Measurements from ENCODE around the gene RELCH. TPM values are rescaled to one million over a fixed set of nuclear protein-coding genes. Genes with fewer than 3 reads are reported as not detected.

Gene RELCH
- total and polyA plus RNA-seq, 4 donors = 11.6 to 69.2 (median 22.3) TPM

DNA sequence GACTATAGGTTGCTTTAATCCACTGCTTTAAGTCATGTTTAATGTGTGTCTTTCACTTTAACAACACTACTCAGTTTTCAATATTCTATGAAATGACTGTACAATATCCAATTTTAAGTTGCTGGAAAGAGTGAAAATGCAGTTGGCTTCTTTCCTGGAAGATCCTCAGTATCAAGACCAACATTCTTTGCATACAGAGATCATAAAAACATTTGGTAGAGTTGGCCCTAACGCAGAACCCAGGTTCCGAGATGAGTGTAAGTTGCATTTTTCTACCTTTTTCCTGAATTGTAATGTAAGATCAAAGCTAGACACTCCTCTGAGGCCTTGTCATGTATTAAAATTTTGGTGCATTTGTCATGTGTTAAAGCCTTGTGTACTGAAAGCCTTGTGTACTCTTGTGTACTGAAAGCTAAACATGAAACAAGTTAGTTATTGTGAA, 95.2 kb downstream of the RELCH start:
- Histone ChIP-seq H3K9me3 (ENCODE audit: control insufficient read depth in 4 of 4, insufficient read depth in 3 of 4, low read length in 3 of 4) (no peaks in the 10 kb centered on the region), H3K9ac (ENCODE audit: insufficient read depth in 1 of 2, low read length in 2 of 2) (no peak overlapping the region), H3K36me3 (ENCODE audit: control insufficient read depth in 4 of 4, insufficient read depth in 4 of 4, low read length in 4 of 4) (peaks cover 10 to 18% (median 11%) of the 10 kb centered on the region in 4 donors), H3K4me3 (no peak overlapping the region), H3K4me1 (ENCODE audit: control insufficient read depth in 5 of 5, insufficient read depth in 5 of 5, low read length in 5 of 5) (peaks cover 0 to 11% (median 0%) of the 10 kb centered on the region in 5 donors), H3K27ac (ENCODE audit: low read depth in 1 of 2, low read length in 1 of 2) (no peak overlapping the region), H3K27me3 (ENCODE audit: control insufficient read depth in 3 of 3, insufficient read depth in 3 of 3, low read length in 2 of 3) (no peaks in the 10 kb centered on the region)
- ATAC-seq (ENCODE audit: insufficient read depth, low FRiP score) = no peak
- TF ChIP-seq, protein P1, sequence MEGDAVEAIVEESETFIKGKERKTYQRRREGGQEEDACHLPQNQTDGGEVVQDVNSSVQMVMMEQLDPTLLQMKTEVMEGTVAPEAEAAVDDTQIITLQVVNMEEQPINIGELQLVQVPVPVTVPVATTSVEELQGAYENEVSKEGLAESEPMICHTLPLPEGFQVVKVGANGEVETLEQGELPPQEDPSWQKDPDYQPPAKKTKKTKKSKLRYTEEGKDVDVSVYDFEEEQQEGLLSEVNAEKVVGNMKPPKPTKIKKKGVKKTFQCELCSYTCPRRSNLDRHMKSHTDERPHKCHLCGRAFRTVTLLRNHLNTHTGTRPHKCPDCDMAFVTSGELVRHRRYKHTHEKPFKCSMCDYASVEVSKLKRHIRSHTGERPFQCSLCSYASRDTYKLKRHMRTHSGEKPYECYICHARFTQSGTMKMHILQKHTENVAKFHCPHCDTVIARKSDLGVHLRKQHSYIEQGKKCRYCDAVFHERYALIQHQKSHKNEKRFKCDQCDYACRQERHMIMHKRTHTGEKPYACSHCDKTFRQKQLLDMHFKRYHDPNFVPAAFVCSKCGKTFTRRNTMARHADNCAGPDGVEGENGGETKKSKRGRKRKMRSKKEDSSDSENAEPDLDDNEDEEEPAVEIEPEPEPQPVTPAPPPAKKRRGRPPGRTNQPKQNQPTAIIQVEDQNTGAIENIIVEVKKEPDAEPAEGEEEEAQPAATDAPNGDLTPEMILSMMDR (IDR thresholded peaks at IDR 0.05; ENCODE audit: control extremely low read depth, extremely low read depth) = no peak
- DNase-seq = peak in 2 of 3 donors; percentile 5 to 42
- WGBS, 2 donors = 84 to 94% methylated on average over 2 of the region's 2 CpGs

DNA sequence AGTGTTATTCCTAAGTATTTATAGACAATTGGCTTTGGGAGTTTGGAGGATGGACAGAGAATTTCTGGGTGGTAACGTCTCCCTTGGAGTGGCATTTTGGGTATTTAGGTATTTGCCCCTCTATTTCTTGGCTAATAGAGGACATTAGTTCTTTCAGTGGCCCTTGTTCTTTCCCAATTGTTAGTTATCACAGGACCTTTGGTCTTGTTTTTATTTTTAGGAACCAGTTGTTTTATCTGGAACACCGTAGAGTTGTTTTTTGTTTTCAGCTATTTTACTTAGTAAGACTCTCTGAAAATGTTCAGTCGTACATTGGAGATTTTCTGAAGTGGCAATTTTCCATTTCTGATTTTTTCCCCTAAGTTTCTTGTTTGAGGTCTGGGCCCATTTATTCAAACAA, 97.6 kb downstream of the RELCH start:
- no peak overlapping the region for H3K27ac ChIP-seq (ENCODE audit: low read depth in 1 of 2, low read length in 1 of 2)
- ATAC-seq (ENCODE audit: insufficient read depth, low FRiP score) (no peak), DNase-seq (no peak)
- TF ChIP-seq, protein P1 (IDR thresholded peaks at IDR 0.05; ENCODE audit: control extremely low read depth, extremely low read depth) = no peak
- H3K9me3 ChIP-seq (ENCODE audit: control insufficient read depth in 4 of 4, insufficient read depth in 3 of 4, low read length in 3 of 4) = no peaks in the 10 kb centered on the region
- H3K4me3 ChIP-seq = no peak overlapping the region
- peaks cover 0 to 11% (median 0%) of the 10 kb centered on the region in 5 donors for H3K4me1 ChIP-seq (ENCODE audit: control insufficient read depth in 5 of 5, insufficient read depth in 5 of 5, low read length in 5 of 5)
- no peak overlapping the region for H3K9ac ChIP-seq (ENCODE audit: insufficient read depth in 1 of 2, low read length in 2 of 2)
- H3K27me3 ChIP-seq (ENCODE audit: control insufficient read depth in 3 of 3, insufficient read depth in 3 of 3, low read length in 2 of 3) = no peaks in the 10 kb centered on the region
- peaks cover 10 to 18% (median 11%) of the 10 kb centered on the region in 4 donors for H3K36me3 ChIP-seq (ENCODE audit: control insufficient read depth in 4 of 4, insufficient read depth in 4 of 4, low read length in 4 of 4)
- 92 to 93% methylated on average over 3 of the region's 3 CpGs for WGBS, 2 donors

DNA sequence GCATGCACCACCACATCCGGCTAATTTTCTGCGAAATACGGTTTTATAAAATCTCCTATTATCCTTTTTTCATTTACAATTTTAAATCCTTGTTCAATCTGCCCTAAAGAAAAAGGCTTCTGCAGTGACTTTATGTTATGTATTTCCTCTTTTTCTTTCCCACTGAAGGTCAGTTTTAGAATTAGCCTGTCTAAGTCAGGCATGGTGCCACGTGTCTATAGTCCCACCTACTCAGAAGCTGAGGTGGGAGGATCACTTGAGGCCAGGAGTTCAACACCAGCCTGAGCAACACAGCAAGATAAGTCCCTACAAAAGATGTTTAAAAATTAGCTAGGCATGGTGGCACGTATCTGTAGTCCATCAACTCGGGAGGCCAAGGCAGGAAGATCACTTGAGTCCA, 98.2 kb downstream of the RELCH start:
- no peak for DNase-seq
- no peak overlapping the region for H3K9ac ChIP-seq (ENCODE audit: insufficient read depth in 1 of 2, low read length in 2 of 2)
- WGBS, 2 donors = 92 to 95% methylated on average over 6 of the region's 6 CpGs
- no peaks in the 10 kb centered on the region for H3K27me3 ChIP-seq (ENCODE audit: control insufficient read depth in 3 of 3, insufficient read depth in 3 of 3, low read length in 2 of 3)
- ATAC-seq (ENCODE audit: insufficient read depth, low FRiP score) = no peak
- H3K4me1 ChIP-seq (ENCODE audit: control insufficient read depth in 5 of 5, insufficient read depth in 5 of 5, low read length in 5 of 5) = peaks cover 0 to 11% (median 0%) of the 10 kb centered on the region in 5 donors
- H3K9me3 ChIP-seq (ENCODE audit: control insufficient read depth in 4 of 4, insufficient read depth in 3 of 4, low read length in 3 of 4) = no peaks in the 10 kb centered on the region
- H3K27ac ChIP-seq (ENCODE audit: low read depth in 1 of 2, low read length in 1 of 2) = no peak overlapping the region
- TF ChIP-seq, protein P1 (IDR thresholded peaks at IDR 0.05; ENCODE audit: control extremely low read depth, extremely low read depth) = no peak
- H3K36me3 ChIP-seq (ENCODE audit: control insufficient read depth in 4 of 4, insufficient read depth in 4 of 4, low read length in 4 of 4) = peaks cover 7 to 18% (median 8%) of the 10 kb centered on the region in 4 donors
- H3K4me3 ChIP-seq = no peak overlapping the region
